GM04504 (cell line): ENCODE measurements around the gene ADCY3.
"Not testable (repeated sequence)": the region's sequence is repeated elsewhere in the genome, so short reads cannot be mapped to it uniquely, and the experiment has no call there.

Experiments
- DNase-seq: peaks from one replicate; pipeline ENCODE4 v3.0.0-alpha.2; 2012; ENCODE audit warnings: low read depth

The ADCY3 gene

DNA sequence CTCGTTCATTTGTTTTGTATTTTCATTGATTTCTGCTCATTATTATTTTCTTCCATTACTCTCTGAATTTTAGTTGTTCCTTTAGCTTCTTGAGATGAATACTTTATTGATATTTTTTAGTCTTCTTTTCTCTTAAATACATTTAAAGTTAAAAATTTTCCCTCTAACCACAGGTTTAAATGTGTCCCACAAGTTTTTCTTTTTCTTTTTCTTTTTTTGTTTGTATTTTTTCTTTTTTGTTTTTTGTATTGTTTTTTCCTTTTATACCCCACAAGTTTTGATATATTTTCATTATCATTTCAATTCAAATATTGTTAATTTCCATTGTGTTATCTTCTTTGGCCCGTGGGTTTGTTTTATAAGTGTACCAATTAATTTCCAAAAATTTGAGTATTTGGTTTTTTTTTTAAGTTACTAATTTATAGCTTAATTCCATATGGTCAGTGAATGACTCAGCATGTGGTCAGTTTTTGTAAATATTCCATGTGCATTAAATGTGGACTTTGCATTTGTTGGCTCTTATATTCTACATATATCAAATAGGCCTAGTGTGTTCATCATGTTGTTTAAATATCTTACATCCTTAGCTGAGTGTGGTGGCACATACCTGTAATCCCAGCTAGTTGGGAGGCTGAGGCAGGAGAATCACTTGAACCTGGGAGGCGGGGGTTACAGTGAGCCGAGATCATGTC is 110.6 kb downstream of the ADCY3 start:
- no peak for DNase-seq

- DNase-seq = no peak
Observed at GRCh38 chr2:24806661-24807036, 113.4 kb downstream of the ADCY3 start.

- not testable (repeated sequence) for DNase-seq
Observed at GRCh38 chr2:24805811-24806660, 114.0 kb downstream of the ADCY3 start.

- not testable (repeated sequence) for DNase-seq
Observed at GRCh38 chr2:24800487-24800886, 119.5 kb downstream of the ADCY3 start.

DNA sequence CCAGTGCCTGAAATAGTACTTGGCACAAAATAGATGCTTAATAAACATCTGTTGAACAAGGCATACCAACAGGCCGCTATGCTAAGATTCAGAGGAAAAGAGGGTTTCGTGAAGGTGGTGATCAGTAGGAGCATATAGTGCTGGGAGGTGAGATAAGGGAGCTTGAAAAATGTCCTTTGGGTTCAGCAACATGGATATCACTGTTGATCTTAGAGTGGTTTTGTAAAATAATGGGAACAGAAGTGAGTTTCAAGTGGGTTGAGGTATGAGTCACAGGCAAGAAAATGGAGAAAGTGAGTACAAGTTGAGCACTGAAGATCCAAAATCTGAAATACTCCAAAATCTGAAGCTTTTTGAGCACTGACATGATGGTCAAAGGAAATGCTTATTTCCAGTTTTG is 122.4 kb downstream of the ADCY3 start:
- no peak for DNase-seq

GRCh38 chr2:24793761-24794435 is 126.1 kb downstream of the ADCY3 start:
- DNase-seq = peak; percentile 9

GRCh38 chr2:24792874-24793760 is 126.9 kb downstream of the ADCY3 start, which contains the start of the genes CENPO and PTRHD1:
TSS of gene CENPO (plus strand) at chr2:24793425. CDS start at chr2:24793920, 495 bp downstream.
TSS of gene PTRHD1 (minus strand) at chr2:24793391. CDS start at chr2:24793377, 14 bp downstream.
- peak; percentile 92 for DNase-seq

GRCh38 chr2:24792542-24792873 is 127.5 kb downstream of the ADCY3 start:
- no peak for DNase-seq

- DNase-seq = no peak
Observed at GRCh38 chr2:24791452-24791851, 128.6 kb downstream of the ADCY3 start.

DNA sequence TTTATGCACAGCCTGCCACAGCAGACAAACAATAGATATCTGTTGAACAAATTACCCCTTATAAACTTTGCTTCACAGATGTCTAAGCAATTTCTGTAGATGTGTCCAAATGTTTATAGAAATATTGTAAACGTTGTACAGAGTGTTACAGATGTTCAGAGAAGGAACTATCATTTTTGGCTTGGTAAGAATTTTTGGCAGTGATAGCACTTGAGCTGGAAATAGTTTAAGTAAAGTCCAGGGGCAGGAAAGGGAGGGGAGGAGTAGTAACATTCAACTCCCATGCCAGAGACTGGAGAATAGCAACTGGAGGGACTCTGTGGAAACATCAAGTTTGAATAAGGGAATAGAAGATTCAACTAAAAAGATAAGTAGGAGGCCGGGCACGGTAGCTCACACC is 131.2 kb downstream of the ADCY3 start:
- DNase-seq = no peak

DNA sequence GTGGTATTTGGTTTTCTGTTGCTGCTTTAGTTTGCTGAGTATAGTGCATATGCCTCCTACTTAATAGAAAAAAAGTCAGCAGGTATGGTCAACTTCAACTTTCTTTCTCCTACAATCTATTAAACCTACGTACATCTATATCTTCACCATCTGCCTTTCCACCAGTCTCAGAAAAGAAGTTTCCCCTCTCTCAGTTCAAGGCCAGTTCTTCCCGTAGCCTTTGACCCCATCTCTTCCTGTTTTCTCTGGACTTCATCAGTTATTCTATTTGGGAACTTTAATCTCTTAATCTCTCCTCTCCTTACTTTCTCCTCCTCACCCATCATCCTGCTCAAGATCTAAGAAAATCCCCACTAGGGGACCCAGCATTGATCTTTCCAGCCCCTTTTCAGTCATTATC is 132.5 kb downstream of the ADCY3 start:
- DNase-seq = no peak

- no peak for DNase-seq
Observed at GRCh38 chr2:24785671-24786321, 134.2 kb downstream of the ADCY3 start.

GRCh38 chr2:24783641-24784040 is 136.4 kb downstream of the ADCY3 start:
- no peak for DNase-seq

- DNase-seq = no peak
Observed at GRCh38 chr2:24779116-24779515, 140.9 kb downstream of the ADCY3 start.

- no peak for DNase-seq
Observed at GRCh38 chr2:24774373-24774772, 145.7 kb downstream of the ADCY3 start.

- DNase-seq = no peak
Observed at GRCh38 chr2:24771764-24772586, 148.1 kb downstream of the ADCY3 start.

DNA sequence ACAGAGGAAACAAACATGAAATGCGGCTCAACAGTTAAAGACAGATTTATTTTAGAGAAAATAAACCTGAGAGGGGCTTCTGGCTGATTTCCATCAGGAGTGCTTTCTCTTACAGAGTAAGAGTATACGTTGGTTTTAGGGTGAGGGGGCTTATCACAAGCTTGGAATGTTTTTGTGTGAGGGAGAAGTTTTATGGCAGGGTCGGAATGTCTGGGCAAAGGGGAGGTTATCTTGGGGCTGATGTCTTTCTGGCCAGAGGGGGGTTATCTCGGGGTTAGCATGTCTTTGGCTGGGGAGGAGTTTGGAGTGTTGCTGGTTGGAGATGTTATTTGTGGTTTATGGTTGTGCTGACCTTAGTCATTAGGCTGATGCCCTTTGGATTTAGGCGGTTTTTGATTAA is 149.0 kb downstream of the ADCY3 start:
- no peak for DNase-seq
